Mesendoderm (in vitro differentiated cells): Measurements from ENCODE around the gene CASKIN1.
"Not testable (repeated sequence)": the region's sequence is repeated elsewhere in the genome, so short reads cannot be mapped to it uniquely, and the experiment has no call there.

ENCODE experiments used
- DNase-seq: peaks from one replicate; pipeline ENCODE4 v3.0.0; 2013
- H2AK5ac ChIP-seq: 2 replicates; pipeline ENCODE4 v1.6.1; 2013; ENCODE audit warnings: low read length, inconsistent platforms
- H2BK120ac ChIP-seq: 2 replicates; pipeline ENCODE4 v1.6.1; 2013; ENCODE audit warnings: low read depth, mild to moderate bottlenecking, low read length, moderate library complexity, mixed read lengths
- H2BK15ac ChIP-seq: replicated peaks from 2 replicates; pipeline ENCODE4 v1.6.1; 2013; ENCODE audit warnings: low read depth, mild to moderate bottlenecking, moderate library complexity
- H2BK5ac ChIP-seq: 2 replicates; pipeline ENCODE4 v1.6.1; 2013; ENCODE audit warnings: low read length, inconsistent platforms
- H3K18ac ChIP-seq: 2 replicates; pipeline ENCODE4 v1.6.1; 2013; ENCODE audit warnings: mild to moderate bottlenecking, low read length, mixed read lengths
- H3K23ac ChIP-seq: one replicate; pipeline ENCODE4 v1.6.1; 2013; ENCODE audit warnings: low read length
- H3K27ac ChIP-seq: 2 replicates; pipeline ENCODE4 v1.5.1; 2013; ENCODE audit warnings: low read depth, mild to moderate bottlenecking, inconsistent platforms, low read length, moderate library complexity
- H3K27me3 ChIP-seq: 2 replicates; pipeline ENCODE4 v1.6.1; 2013; ENCODE audit warnings: low read length, control low read depth, mild to moderate bottlenecking, inconsistent platforms; ENCODE audit not compliant: insufficient read depth, poor library complexity
- H3K36me3 ChIP-seq: 2 replicates; pipeline ENCODE4 v1.6.1; 2013; ENCODE audit warnings: low read length, inconsistent platforms; ENCODE audit not compliant: control insufficient read depth, insufficient read depth
- H3K4ac ChIP-seq: one replicate; pipeline ENCODE4 v1.6.1; 2013; ENCODE audit warnings: low read depth, mild to moderate bottlenecking, low read length, moderate library complexity
- H3K4me1 ChIP-seq: 2 replicates; pipeline ENCODE4 v1.6.1; 2013; ENCODE audit warnings: low read depth, low read length, inconsistent platforms; ENCODE audit not compliant: control insufficient read depth
- H3K4me2 ChIP-seq: 2 replicates; pipeline ENCODE4 v1.6.1; 2013; ENCODE audit warnings: low read length
- H3K4me3 ChIP-seq: 2 replicates; pipeline ENCODE4 v1.5.1; 2013; ENCODE audit warnings: mild to moderate bottlenecking, low read length
- H3K56ac ChIP-seq: one replicate; pipeline ENCODE4 v1.6.1; 2013; ENCODE audit warnings: low read length
- H3K79me1 ChIP-seq: 2 replicates; pipeline ENCODE4 v1.6.1; 2013; ENCODE audit warnings: low read length, inconsistent platforms
- H3K79me2 ChIP-seq: 2 replicates; pipeline ENCODE4 v1.6.1; 2013; ENCODE audit warnings: mild to moderate bottlenecking, low read length; ENCODE audit not compliant: control insufficient read depth, insufficient read depth
- H3K9ac ChIP-seq: 2 replicates; pipeline ENCODE4 v1.6.1; 2013; ENCODE audit warnings: low read length, inconsistent platforms
- H4K5ac ChIP-seq: one replicate; pipeline ENCODE4 v1.6.1; 2013; ENCODE audit warnings: low read length
- H4K8ac ChIP-seq: one replicate; pipeline ENCODE4 v1.6.1; 2013; ENCODE audit warnings: low read depth, mild to moderate bottlenecking, control low read depth, low read length, moderate library complexity
- WGBS: extraction: QIAGEN DNeasy Blood & Tissue Kit; methylation state at CpG from one replicate; pipeline ENCODE4 v1.1.7; 2013; ENCODE audit warnings: low lambda C conversion rate, missing lambda C conversion rate; ENCODE audit not compliant: insufficient coverage; ENCODE audit errors: extremely low coverage; 5-methylcytosine and 5-hydroxymethylcytosine counted together

CASKIN1 gene

GRCh38 chr16:2242598-2242997, 46.2 kb upstream of the CASKIN1 start:
- no peak overlapping the region for H3K4me3 ChIP-seq
- H3K4me1 ChIP-seq = no peaks in the 10 kb centered on the region
- H2BK5ac ChIP-seq = no peak overlapping the region
- H2BK15ac ChIP-seq = no peak overlapping the region
- no peaks in the 10 kb centered on the region for H3K79me2 ChIP-seq
- H3K79me1 ChIP-seq = peaks cover 2% of the 10 kb centered on the region
- no peaks in the 10 kb centered on the region for H3K27me3 ChIP-seq
- no peak overlapping the region for H4K5ac ChIP-seq
- no peak overlapping the region for H3K4me2 ChIP-seq
- H3K56ac ChIP-seq = no peak overlapping the region
- H3K4ac ChIP-seq = no peak overlapping the region
- no peak for DNase-seq
- H3K18ac ChIP-seq = no peak overlapping the region
- WGBS = no CpG with 5 or more reads among the region's 11 CpGs
- H3K36me3 ChIP-seq = peaks cover 6% of the 10 kb centered on the region
- no peak overlapping the region for H3K23ac ChIP-seq
- no peak overlapping the region for H2AK5ac ChIP-seq
- H4K8ac ChIP-seq = no peak overlapping the region
- no peak overlapping the region for H2BK120ac ChIP-seq
- H3K27ac ChIP-seq = no peak overlapping the region
- no peak overlapping the region for H3K9ac ChIP-seq

- H3K4me2 ChIP-seq, H3K79me2 ChIP-seq, H2BK120ac ChIP-seq, H3K27ac ChIP-seq, H4K8ac ChIP-seq, DNase-seq, H4K5ac ChIP-seq, H2BK15ac ChIP-seq, H3K18ac ChIP-seq, H3K4me3 ChIP-seq, H3K4ac ChIP-seq, H2AK5ac ChIP-seq, H3K23ac ChIP-seq, H3K79me1 ChIP-seq, H3K27me3 ChIP-seq, H3K9ac ChIP-seq, H3K36me3 ChIP-seq, H3K56ac ChIP-seq, H2BK5ac ChIP-seq, H3K4me1 ChIP-seq: not testable (repeated sequence)
- no CpG with 5 or more reads among the region's 9 CpGs for WGBS
Measured at GRCh38 chr16:2240331-2240730, 43.9 kb upstream of the CASKIN1 start.

- DNase-seq = peak; percentile 36
- Histone ChIP-seq H3K79me1 (no peaks in the 10 kb centered on the region), H3K4me3 (no peak overlapping the region), H3K9ac (no peak overlapping the region), H2BK120ac (no peak overlapping the region), H3K27me3 (peaks cover 3% of the 10 kb centered on the region), H3K23ac (no peak overlapping the region), H2AK5ac (no peak overlapping the region), H3K27ac (no peak overlapping the region), H2BK5ac (no peak overlapping the region), H3K36me3 (no peaks in the 10 kb centered on the region), H3K4ac (no peak overlapping the region), H3K56ac (no peak overlapping the region), H3K18ac (no peak overlapping the region), H4K8ac (no peak overlapping the region), H3K79me2 (no peaks in the 10 kb centered on the region), H4K5ac (no peak overlapping the region), H2BK15ac (no peak overlapping the region), H3K4me1 (no peaks in the 10 kb centered on the region), H3K4me2 (no peak overlapping the region)
- WGBS = no CpG with 5 or more reads among the region's 15 CpGs
Measured at GRCh38 chr16:2238838-2239675, 42.7 kb upstream of the CASKIN1 start.

- no peaks in the 10 kb centered on the region for H3K36me3 ChIP-seq
- peak; percentile 32 for DNase-seq
- no peak overlapping the region for H3K4me3 ChIP-seq
Measured at GRCh38 chr16:2238150-2238837, 41.9 kb upstream of the CASKIN1 start.

GRCh38 chr16:2237493-2238149, 41.2 kb upstream of the CASKIN1 start:
- Histone ChIP-seq H3K18ac (no peak overlapping the region), H3K79me2 (no peaks in the 10 kb centered on the region), H2BK120ac (no peak overlapping the region), H4K8ac (no peak overlapping the region), H3K27ac (no peak overlapping the region), H3K56ac (peak overlapping the region; percentile 26), H3K79me1 (no peaks in the 10 kb centered on the region), H2AK5ac (no peak overlapping the region), H2BK15ac (no peak overlapping the region), H3K4me2 (no peak overlapping the region), H3K4me1 (no peaks in the 10 kb centered on the region), H2BK5ac (no peak overlapping the region), H3K9ac (no peak overlapping the region), H3K23ac (no peak overlapping the region), H4K5ac (no peak overlapping the region), H3K4me3 (no peak overlapping the region), H3K4ac (no peak overlapping the region), H3K36me3 (no peaks in the 10 kb centered on the region), H3K27me3 (peaks cover 3% of the 10 kb centered on the region)
- no CpG with 5 or more reads among the region's 65 CpGs for WGBS
- peak; percentile 32 for DNase-seq

More at GRCh38 chr16:2238150-2238837, 41.9 kb upstream of the CASKIN1 start:
- H3K4me1 ChIP-seq = no peaks in the 10 kb centered on the region
- H3K27me3 ChIP-seq = peaks cover 3% of the 10 kb centered on the region
- H2AK5ac ChIP-seq = no peak overlapping the region
- H3K56ac ChIP-seq = no peak overlapping the region
- H3K4me2 ChIP-seq = no peak overlapping the region
- no peak overlapping the region for H3K9ac ChIP-seq
- H2BK15ac ChIP-seq = no peak overlapping the region
- H4K5ac ChIP-seq = no peak overlapping the region
- no peaks in the 10 kb centered on the region for H3K79me1 ChIP-seq
- no peak overlapping the region for H2BK5ac ChIP-seq
- H2BK120ac ChIP-seq = no peak overlapping the region
- H3K23ac ChIP-seq = no peak overlapping the region
- no peak overlapping the region for H4K8ac ChIP-seq
- H3K18ac ChIP-seq = no peak overlapping the region
- no CpG with 5 or more reads among the region's 18 CpGs for WGBS
- no peaks in the 10 kb centered on the region for H3K79me2 ChIP-seq
- no peak overlapping the region for H3K4ac ChIP-seq
- no peak overlapping the region for H3K27ac ChIP-seq
